Cortex of kidney (tissue), 1 donor: ENCODE measurements around the gene CPOX.

Experiments
- DNase-seq: peaks from one replicate; lab custom pipeline; 2025; lab: John Stamatoyannopoulos, UW

The CPOX gene

GRCh38 chr3:98596087-98596486 is 2.7 kb upstream of the CPOX start:
- no peak for DNase-seq

DNA sequence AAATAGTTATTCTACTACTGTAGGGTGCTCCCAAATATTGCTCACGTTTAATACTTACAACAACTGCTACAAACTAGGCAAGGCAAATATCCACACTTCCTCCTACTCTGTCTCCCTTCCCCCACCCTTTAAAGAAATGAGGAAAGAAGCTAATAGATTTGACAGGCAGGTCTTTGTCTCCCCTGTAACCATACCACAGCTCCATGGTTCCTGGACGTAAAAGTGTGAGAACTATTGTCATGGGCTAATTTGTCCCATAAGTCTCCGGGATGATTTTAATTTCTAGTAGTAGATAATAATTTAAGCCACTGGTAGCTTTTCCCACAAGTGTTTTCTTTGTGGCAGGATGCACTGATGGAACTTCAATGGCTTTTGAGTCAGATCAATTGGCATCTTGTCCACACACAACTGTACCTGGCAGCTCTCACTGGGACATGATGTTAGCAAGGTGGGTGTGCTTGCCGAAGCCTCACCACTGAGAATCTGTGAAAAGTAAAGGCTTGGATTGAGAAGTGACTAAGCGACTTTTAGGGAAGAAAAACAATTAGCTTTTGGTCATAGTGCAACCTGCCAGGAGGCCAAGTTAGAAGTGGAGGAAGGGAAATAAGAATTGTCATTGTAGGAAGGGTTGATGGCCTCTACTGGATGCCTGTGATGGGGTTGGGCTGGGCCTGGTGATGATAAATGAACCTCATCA is 1.4 kb upstream of the CPOX start:
- no peak for DNase-seq

DNA sequence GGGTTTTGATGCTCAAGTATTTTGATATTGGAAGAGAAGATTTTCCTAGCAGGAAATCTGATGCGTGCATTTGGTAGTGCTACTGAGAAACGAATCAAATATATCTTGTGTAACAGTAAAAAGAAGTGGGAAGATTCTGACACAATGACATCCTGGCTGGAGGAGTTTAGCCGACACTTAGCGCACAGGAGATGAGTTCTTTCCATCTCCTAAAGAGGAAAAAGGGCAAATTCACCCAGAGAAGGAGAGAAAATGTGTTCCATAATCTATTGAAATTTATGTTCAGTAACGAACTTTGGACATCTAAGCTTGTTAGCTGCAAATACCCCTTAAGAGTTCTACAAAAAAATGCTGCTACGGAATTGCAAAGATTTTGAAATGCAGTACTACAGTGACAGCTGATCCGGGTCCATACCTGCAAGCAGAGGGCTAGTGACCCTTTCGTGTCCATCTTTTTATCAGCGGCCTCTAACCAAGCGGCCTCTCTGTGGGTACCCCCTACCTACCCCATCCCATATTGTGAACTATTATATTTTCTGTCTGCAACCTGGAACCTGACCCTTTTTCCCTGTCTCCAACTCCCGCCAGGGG is 971 bp downstream of the CPOX start:
- no peak for DNase-seq

DNA sequence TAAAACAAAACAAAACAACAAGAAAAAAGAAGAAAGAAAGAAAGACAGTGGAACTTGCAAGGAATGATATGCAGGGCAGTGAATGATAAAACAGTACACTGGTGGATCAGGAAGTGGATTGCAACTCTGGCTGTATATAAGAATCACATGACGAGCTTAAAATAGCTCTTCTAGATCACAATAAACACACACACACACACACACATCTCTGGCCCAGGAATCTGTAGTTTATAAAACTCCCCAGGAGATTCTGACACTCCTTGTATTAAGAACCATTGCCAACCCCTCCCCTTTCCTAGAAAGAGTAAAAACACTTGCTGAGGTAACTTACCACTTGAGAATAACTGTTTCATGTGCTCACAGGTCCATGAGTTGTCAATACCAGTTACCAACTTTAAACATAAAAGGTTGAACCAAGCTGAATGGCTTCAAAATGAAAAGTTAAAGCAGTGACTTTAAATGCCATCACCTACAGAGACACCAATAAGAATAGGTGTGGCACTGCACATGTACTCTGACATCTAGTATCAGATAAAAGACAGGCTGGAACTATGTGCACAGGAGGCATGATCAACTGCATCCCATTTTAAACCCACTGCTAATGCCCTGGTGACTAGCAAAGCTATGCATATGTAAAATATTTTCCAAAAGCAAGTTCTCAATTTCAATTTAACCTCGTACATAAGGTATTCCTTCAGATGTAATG is 3.9 kb downstream of the CPOX start:
- no peak for DNase-seq

- no peak for DNase-seq
These were observed 5.3 kb downstream of the CPOX start for GRCh38 chr3:98588065-98588464.

- no peak for DNase-seq
These were observed 5.8 kb downstream of the CPOX start for GRCh38 chr3:98587654-98588053.

- DNase-seq, result no peak
These were observed 8.9 kb downstream of the CPOX start for GRCh38 chr3:98584547-98584946.

DNA sequence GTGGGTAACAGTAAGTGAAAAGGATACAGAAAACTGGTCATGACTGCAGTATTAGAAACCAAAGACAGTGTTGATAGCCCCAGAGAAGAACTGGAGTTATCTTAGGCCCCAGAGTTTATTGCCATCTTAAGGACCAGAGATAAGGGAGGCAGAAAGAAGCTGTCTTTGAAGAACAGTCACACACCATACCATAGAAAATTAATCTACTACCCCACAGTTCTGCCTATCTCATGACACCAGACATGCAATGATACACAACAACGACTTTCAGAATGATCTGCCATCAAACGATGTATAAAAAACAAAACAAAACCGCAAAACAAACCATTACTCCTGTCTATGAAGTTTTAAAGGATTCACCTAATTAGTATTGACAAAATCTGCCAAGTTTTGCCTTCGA is 9.6 kb downstream of the CPOX start:
- DNase-seq, result no peak

DNA sequence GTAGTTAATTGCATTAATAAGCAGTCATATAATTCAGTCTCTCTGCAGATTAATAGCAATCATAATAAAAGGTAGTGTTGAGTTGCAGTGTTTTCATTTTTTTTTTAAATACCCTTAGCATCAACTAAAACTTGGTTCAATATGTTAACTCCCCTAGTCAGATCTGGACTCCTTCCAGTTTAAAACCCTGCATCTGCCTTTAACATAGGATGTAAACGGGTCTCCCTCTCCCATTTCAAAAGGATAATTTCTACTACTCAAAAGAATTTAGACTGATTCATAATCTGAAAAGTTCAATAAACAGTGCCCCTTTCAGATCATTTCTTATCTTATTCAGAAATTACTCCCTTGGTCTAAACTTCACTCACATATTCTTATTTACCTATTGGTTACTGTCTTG is 11.4 kb downstream of the CPOX start:
- no peak for DNase-seq

DNA sequence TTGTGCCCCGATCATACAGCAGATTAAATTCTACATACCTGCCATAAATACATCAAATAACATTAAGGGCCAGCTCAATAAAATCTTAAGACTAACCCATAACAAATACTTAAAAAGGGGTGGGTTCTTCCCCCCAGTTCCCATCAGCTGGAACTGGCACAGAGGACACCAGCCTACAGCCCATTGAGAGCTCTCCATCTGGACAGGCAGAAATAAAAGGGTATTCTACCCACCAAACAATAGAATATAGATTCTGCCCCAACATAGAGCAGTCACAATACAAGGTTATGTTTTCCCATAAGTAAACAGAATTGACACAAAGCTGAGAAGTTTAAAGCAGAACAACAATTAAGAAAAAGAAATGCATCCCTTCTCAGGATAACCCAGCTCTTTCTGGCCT is 11.9 kb downstream of the CPOX start:
- DNase-seq, result no peak

DNA sequence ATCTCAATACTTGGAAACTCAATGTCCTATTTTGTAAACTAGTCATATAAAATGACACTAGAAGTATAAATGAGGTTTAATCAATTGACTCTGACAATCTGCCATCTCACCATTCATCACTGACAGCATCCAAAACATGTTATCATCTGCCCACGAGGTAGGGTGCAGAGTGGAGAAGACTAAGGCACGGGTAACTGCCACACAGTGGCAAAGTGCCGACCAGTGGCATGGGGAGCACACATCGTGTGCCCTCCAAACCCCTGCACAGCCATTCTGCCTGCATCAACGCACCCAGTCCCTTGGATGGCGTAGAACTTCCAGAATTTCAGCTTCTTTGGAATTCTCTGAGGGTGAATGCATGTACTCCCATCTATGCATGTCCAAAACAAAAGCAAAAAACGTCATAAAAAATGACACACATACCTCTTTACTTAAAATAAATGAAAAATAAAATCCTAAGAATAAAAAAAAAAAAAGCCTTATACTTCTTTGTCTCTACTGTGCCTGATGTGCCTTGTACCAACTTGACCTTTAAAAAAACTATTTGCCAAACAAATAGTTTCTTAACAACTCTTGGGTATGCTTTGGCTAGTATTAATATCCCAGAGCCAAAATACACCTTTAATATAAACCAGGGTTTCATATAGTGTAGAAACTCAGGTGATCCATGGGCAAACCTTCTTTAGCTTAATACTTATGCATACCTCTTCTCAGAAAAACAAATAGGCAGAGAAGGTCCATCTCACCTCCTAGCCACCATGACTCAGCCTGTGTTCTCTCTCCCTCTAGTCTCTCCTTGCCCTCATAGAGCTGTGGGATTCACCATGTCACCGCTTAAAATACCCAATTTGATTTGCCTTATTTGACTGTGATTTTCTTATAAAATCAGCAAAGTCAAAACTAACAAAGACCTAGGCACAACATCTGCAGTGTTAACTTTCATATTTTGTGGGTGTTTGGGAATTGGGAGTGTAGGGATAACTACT is 12.7 kb downstream of the CPOX start:
- DNase-seq, result no peak

- DNase-seq, result no peak
These were observed 16.1 kb downstream of the CPOX start for GRCh38 chr3:98577178-98577895.

GRCh38 chr3:98574132-98574531 is 19.3 kb downstream of the CPOX start:
- DNase-seq, result no peak

GRCh38 chr3:98573181-98573728 is 20.2 kb downstream of the CPOX start:
- no peak for DNase-seq

DNA sequence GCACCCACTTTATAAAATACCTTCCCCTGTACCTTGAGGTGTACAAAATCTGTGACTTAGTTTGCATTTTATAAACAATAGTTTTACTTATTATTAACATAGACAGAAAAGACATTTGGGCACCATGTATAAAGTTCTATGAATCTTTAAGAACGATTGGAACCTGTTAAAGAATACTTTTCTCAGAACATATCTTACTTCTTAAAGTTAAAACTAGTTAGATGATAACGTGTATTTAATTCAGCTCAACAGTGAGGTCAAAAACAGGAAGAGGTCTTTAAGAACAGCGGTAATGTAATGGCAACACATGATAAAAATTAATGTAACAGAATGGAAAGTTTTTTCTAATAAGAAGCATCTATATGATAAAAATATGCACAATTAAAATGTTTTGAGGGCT is 25.0 kb downstream of the CPOX start:
- DNase-seq, result no peak

DNA sequence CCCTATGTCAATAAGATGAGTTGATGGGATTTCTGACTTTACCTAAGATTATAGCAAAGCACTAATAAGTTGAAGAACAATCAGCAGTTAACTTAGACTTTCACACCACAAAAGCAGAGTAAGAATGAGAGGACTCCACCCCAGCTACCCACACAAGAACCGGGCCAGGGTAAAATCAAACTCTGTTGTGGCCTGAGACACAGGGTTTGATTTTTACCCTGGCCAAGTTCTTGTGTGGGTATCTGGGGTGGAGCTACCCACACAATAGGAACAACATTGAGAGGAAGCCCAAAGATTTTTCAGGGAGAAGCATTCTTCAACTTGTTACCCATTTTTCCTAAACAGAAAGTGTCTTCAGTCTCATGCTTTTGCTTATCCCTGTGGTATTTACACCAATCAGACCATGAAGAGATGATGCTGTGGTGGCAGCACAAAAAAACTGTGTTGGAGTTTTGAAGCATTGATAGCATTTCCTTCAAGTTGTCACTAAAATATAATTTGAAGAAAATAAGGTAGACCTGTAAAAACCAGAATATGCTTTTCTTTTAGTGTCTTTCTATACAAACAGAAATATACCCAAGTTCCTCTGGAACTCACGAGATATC is 25.6 kb downstream of the CPOX start:
- no peak for DNase-seq

DNA sequence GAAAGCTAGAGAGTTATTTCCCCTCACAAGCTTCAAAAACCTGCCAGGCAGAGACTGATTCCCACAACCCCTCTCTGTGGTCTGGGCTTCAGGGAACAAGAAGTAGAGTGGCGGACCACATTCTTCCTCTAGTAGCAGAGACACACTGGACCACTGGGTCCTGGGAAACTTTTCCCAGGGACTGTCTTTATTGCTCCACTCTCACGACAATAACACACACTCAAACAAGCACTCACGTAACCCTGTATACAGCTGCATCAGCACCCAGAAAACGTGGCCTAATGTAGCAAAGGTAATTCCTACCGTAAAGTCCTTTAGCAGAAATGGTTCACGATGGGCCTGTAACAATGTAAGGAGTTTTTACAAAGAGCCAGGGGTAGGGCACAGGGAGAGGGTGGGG is 27.6 kb downstream of the CPOX start:
- no peak for DNase-seq

GRCh38 chr3:98565237-98565643 is 28.2 kb downstream of the CPOX start:
- DNase-seq, result no peak

DNA sequence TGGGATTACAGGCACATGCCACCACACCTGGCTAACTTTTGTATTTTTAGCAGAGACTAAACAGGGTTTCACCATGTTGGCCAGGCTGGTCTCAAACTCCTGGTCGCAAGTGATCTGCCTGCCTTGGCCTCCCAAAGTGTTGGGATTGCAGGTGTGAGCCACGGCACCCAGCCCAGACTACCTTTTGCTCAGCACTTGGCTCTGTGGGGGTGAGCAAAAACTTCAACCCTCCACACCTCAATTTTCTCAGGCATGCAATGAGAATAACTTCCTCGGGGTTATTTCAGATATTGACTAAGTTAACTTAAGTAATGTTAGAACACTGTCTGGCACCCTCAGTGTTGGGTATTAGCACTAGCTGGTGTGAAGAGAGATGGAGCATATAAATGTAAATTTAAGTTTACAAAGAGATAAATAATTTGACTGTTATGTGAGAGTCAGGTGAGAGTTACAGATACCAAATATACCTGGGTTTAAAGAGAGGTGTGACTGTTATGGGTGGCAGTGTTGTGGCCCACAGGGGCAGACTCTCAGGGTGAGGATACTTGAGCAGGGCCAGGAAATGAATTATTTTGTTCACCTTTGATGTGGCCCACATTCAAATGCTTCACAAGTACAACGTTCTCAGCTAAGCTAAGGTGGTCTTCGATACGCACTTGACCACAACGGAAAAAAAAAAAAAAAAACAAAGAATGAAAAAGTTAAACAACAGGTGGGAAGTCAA is 29.0 kb downstream of the CPOX start:
- DNase-seq, result no peak

DNA sequence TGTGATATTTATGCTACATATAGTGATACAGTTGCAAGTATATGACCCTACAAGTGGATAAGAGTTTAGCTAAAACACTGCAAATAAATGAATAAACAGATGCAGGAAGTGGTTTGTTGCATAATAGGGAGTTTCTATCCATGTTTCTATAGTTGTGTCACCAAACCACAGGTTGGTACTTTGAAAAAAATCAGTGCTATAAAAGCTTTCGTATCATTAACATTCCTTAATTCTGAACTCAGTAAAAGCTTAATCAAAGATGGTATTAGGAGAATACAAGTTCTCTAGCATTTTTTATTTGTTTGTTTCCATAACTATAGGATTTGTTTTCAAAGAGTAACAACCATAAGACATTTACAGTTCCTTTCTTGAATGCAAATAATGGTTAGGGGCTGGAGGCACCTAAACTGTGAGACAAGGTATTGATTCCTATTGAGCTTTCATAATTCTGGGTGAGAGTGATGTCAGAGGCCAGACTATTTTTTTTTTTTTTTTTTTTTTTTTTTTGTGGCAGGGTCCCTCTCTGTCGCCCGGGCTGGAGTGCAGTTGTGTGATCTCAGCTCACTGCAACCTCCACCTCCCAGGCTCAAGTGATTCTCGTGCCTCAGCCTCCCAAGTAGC is 29.6 kb downstream of the CPOX start:
- no peak for DNase-seq
